Skeletal muscle satellite cell (primary cell): ENCODE measurements around the gene IQCH.
"Not testable (repeated sequence)": the region's sequence is repeated elsewhere in the genome, so short reads cannot be mapped to it uniquely, and the experiment has no call there.

Source experiments
- H3K27me3 ChIP-seq: 2 replicates; pipeline ENCODE4 v1.7.0; 2013; ENCODE audit warnings: low read length; ENCODE audit not compliant: control insufficient read depth, insufficient read depth
- H3K36me3 ChIP-seq: 2 replicates; pipeline ENCODE4 v1.7.0; 2013; ENCODE audit warnings: mild to moderate bottlenecking, control low read depth, low read length; ENCODE audit not compliant: insufficient read depth
- H3K4me1 ChIP-seq: 2 replicates; pipeline ENCODE4 v1.7.0; 2013; ENCODE audit warnings: low read length; ENCODE audit not compliant: control insufficient read depth, insufficient read depth
- H3K4me2 ChIP-seq: 2 replicates; pipeline ENCODE4 v1.7.0; 2013; ENCODE audit warnings: mild to moderate bottlenecking, low read length
- H3K4me3 ChIP-seq: 2 replicates; pipeline ENCODE4 v1.7.0; 2013; ENCODE audit warnings: low read length
- H3K9ac ChIP-seq: 2 replicates; pipeline ENCODE4 v1.7.0; 2013; ENCODE audit warnings: mild to moderate bottlenecking, low read depth, low read length, moderate library complexity
- H3K9me3 ChIP-seq: replicated peaks from 2 replicates; pipeline ENCODE4 v1.7.0; 2013; ENCODE audit warnings: mild to moderate bottlenecking, control low read depth, low read length

Gene IQCH

GRCh38 chr15:67422296-67422695 is 167.7 kb downstream of the IQCH start:
- Histone ChIP-seq H3K9me3 (no peaks in the 10 kb centered on the region), H3K4me3 (no peak overlapping the region), H3K4me1 (no peaks in the 10 kb centered on the region), H3K36me3 (no peaks in the 10 kb centered on the region), H3K4me2 (no peak overlapping the region), H3K9ac (no peak overlapping the region), H3K27me3 (no peaks in the 10 kb centered on the region)

GRCh38 chr15:67433495-67434099 is 179.0 kb downstream of the IQCH start:
- no peak overlapping the region for H3K9ac ChIP-seq

GRCh38 chr15:67436351-67437250 is 182.0 kb downstream of the IQCH start:
- H3K4me1 ChIP-seq, H3K9ac ChIP-seq, H3K4me2 ChIP-seq, H3K36me3 ChIP-seq, H3K27me3 ChIP-seq, H3K9me3 ChIP-seq, H3K4me3 ChIP-seq: not testable (repeated sequence)

More at GRCh38 chr15:67433495-67434099, 179.0 kb downstream of the IQCH start:
- H3K4me3 ChIP-seq = no peak overlapping the region
- H3K27me3 ChIP-seq = no peaks in the 10 kb centered on the region
- H3K4me2 ChIP-seq = no peak overlapping the region
- H3K9me3 ChIP-seq = no peaks in the 10 kb centered on the region
- no peaks in the 10 kb centered on the region for H3K4me1 ChIP-seq
- H3K36me3 ChIP-seq = no peaks in the 10 kb centered on the region

GRCh38 chr15:67444100-67444499 is 189.5 kb downstream of the IQCH start:
- Histone ChIP-seq H3K36me3 (no peaks in the 10 kb centered on the region), H3K4me2 (no peak overlapping the region), H3K4me3 (no peak overlapping the region), H3K9me3 (no peaks in the 10 kb centered on the region), H3K9ac (no peak overlapping the region), H3K4me1 (no peaks in the 10 kb centered on the region), H3K27me3 (peaks cover 5% of the 10 kb centered on the region)

GRCh38 chr15:67446449-67446848 is 191.9 kb downstream of the IQCH start:
- no peaks in the 10 kb centered on the region for H3K36me3 ChIP-seq
- peaks cover 5% of the 10 kb centered on the region for H3K27me3 ChIP-seq
- H3K4me1 ChIP-seq = no peaks in the 10 kb centered on the region
- H3K4me2 ChIP-seq = no peak overlapping the region
- no peak overlapping the region for H3K4me3 ChIP-seq
- no peak overlapping the region for H3K9ac ChIP-seq
- H3K9me3 ChIP-seq = no peaks in the 10 kb centered on the region

GRCh38 chr15:67448372-67448771 is 193.8 kb downstream of the IQCH start:
- H3K27me3 ChIP-seq, H3K4me2 ChIP-seq, H3K4me3 ChIP-seq, H3K36me3 ChIP-seq, H3K9me3 ChIP-seq, H3K4me1 ChIP-seq, H3K9ac ChIP-seq: not testable (repeated sequence)

GRCh38 chr15:67453703-67454102 is 199.1 kb downstream of the IQCH start:
- not testable (repeated sequence) for H3K4me3 ChIP-seq, H3K4me1 ChIP-seq, H3K4me2 ChIP-seq

GRCh38 chr15:67456677-67457529 is 202.3 kb downstream of the IQCH start:
- peaks cover 2% of the 10 kb centered on the region for H3K4me1 ChIP-seq

More at GRCh38 chr15:67453703-67454102, 199.1 kb downstream of the IQCH start:
- H3K27me3 ChIP-seq, H3K9ac ChIP-seq, H3K36me3 ChIP-seq, H3K9me3 ChIP-seq: not testable (repeated sequence)

GRCh38 chr15:67458331-67459029 is 203.9 kb downstream of the IQCH start:
- no peaks in the 10 kb centered on the region for H3K36me3 ChIP-seq
- H3K4me1 ChIP-seq = peaks cover 2% of the 10 kb centered on the region
- no peaks in the 10 kb centered on the region for H3K9me3 ChIP-seq
- no peak overlapping the region for H3K9ac ChIP-seq
- H3K4me2 ChIP-seq = no peak overlapping the region
- no peak overlapping the region for H3K4me3 ChIP-seq
- no peaks in the 10 kb centered on the region for H3K27me3 ChIP-seq

More at GRCh38 chr15:67456677-67457529, 202.3 kb downstream of the IQCH start:
- no peaks in the 10 kb centered on the region for H3K36me3 ChIP-seq
- H3K4me2 ChIP-seq = no peak overlapping the region
- no peaks in the 10 kb centered on the region for H3K27me3 ChIP-seq
- no peak overlapping the region for H3K9ac ChIP-seq
- no peaks in the 10 kb centered on the region for H3K9me3 ChIP-seq
- H3K4me3 ChIP-seq = no peak overlapping the region

- Histone ChIP-seq H3K4me2 (no peak overlapping the region), H3K9ac (no peak overlapping the region), H3K27me3 (no peaks in the 10 kb centered on the region), H3K36me3 (no peaks in the 10 kb centered on the region), H3K4me3 (no peak overlapping the region), H3K9me3 (no peaks in the 10 kb centered on the region), H3K4me1 (peaks cover 2% of the 10 kb centered on the region)
Observed at GRCh38 chr15:67460521-67460920, 205.9 kb downstream of the IQCH start.

- Histone ChIP-seq H3K27me3 (no peaks in the 10 kb centered on the region), H3K4me1 (peaks cover 2% of the 10 kb centered on the region), H3K9ac (no peak overlapping the region), H3K4me2 (no peak overlapping the region), H3K36me3 (no peaks in the 10 kb centered on the region), H3K4me3 (no peak overlapping the region), H3K9me3 (no peaks in the 10 kb centered on the region)
Observed at GRCh38 chr15:67461735-67462134, 207.1 kb downstream of the IQCH start.
